Measurements from ENCODE around the gene TANGO2. TPM values are rescaled to one million over a fixed set of nuclear protein-coding genes. Genes with fewer than 3 reads are reported as not detected.
A peak's percentile ranks its signal among the peaks of the same experiment; 100 is the strongest.

TANGO2 gene
- total and polyA plus RNA-seq, 9 of the 15 experiments (the other 6 are each of a cell fraction or from before 2014, with no cell fraction given): 15.5 to 94.9 (median 70.1) TPM

GRCh38 chr22:20079745-20080444, 59.0 kb downstream of the TANGO2 start, which contains the start of gene DGCR8 (continued):
- peak; percentile 76 for TF ChIP-seq ETV1 (tag; conservative IDR thresholded peaks at IDR 0.05; ENCODE audit: low read depth)
- TF ChIP-seq NR2C2 (CRISPR knock-in tag; IDR thresholded peaks at IDR 0.05): no peak
- no peak for TF ChIP-seq NR2C2 (tag; IDR thresholded peaks at IDR 0.05)
- peak; percentile 52 to 91; a peak in 3 of 4 replicates for TF ChIP-seq RCOR1 (IDR thresholded peaks at IDR 0.05; ENCODE audit: borderline replicate concordance in 1 of 2, low read depth in 2 of 2, low read length in 2 of 2)
- TF ChIP-seq GABPA (tag; conservative IDR thresholded peaks at IDR 0.05; ENCODE audit: low read depth): no peak
- 0 out of 2 replicates have a peak, but pooled peaks have one; percentile 71 for TF ChIP-seq ZNF23 (CRISPR knock-in tag; IDR thresholded peaks at IDR 0.05)
- peak in 1 of 2 experiments; percentile 28; a peak in 1 of 4 replicates for TF ChIP-seq SIX5 (IDR thresholded peaks at IDR 0.05; ENCODE audit: borderline replicate concordance in 1 of 2, insufficient read depth in 1 of 2, low read depth in 1 of 2, low read length in 2 of 2)
- no peak for TF ChIP-seq XRCC5 (IDR thresholded peaks at IDR 0.05; ENCODE audit: low read depth, low read length)
- TF ChIP-seq KDM5B (IDR thresholded peaks at IDR 0.05; ENCODE audit: insufficient replicate concordance, low read depth, low read length): peak; percentile 99
- TF ChIP-seq MYBL2 (IDR thresholded peaks at IDR 0.05; ENCODE audit: low read depth): no peak
- TF ChIP-seq MYBL2 (CRISPR knock-in tag; IDR thresholded peaks at IDR 0.05; ENCODE audit: borderline replicate concordance): no peak
- peak; percentile 56 for TF ChIP-seq GTF2F1 (IDR thresholded peaks at IDR 0.05; ENCODE audit: low read depth, low read length)
- TF ChIP-seq ZSCAN32 (CRISPR knock-in tag; IDR thresholded peaks at IDR 0.05): 0 out of 2 replicates have a peak, but pooled peaks have one; percentile 7
- no peak for TF ChIP-seq TCF3 (CRISPR knock-in tag; IDR thresholded peaks at IDR 0.05)
- TF ChIP-seq CHAMP1 (IDR thresholded peaks at IDR 0.05): no peak
- TF ChIP-seq, protein P1, sequence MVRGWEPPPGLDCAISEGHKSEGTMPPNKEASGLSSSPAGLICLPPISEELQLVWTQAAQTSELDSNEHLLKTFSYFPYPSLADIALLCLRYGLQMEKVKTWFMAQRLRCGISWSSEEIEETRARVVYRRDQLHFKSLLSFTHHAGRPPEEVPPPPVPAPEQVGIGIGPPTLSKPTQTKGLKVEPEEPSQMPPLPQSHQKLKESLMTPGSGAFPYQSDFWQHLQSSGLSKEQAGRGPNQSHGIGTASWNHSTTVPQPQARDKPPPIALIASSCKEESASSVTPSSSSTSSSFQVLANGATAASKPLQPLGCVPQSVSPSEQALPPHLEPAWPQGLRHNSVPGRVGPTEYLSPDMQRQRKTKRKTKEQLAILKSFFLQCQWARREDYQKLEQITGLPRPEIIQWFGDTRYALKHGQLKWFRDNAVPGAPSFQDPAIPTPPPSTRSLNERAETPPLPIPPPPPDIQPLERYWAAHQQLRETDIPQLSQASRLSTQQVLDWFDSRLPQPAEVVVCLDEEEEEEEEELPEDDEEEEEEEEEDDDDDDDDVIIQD (CRISPR knock-in tag; IDR thresholded peaks at IDR 0.05): peak; percentile 95
- TF ChIP-seq ZNF134 (CRISPR knock-in tag; conservative IDR thresholded peaks at IDR 0.05): peak; percentile 75
- TF ChIP-seq TRIM24 (IDR thresholded peaks at IDR 0.05): no peak
- TF ChIP-seq ZC3H8 (IDR thresholded peaks at IDR 0.05): no peak
- peak; percentile 80 for TF ChIP-seq BCL6 (CRISPR knock-in tag; IDR thresholded peaks at IDR 0.05)
- TF ChIP-seq ZNF354B (CRISPR knock-in tag; IDR thresholded peaks at IDR 0.05): no peak
- no peak for TF ChIP-seq ATF6 (CRISPR knock-in tag; IDR thresholded peaks at IDR 0.05)
- peak; percentile 25; the same call in 1 of the 2 replicates for TF ChIP-seq SPI1 (IDR thresholded peaks at IDR 0.05; ENCODE audit: borderline replicate concordance, low read depth, low read length)
- no peak for TF ChIP-seq U2AF1 (optimal IDR thresholded peaks at IDR 0.05; ENCODE audit: low read depth, low read length)

All from K562 (cell line).